Right atrium auricular region (tissue), 2 donors: Measurements from ENCODE around the gene EPB41L4A. TPM values are rescaled to one million over a fixed set of nuclear protein-coding genes. Genes with fewer than 3 reads are reported as not detected.

Experiments used
- DNase-seq: peaks from one replicate; pipeline ENCODE4 v3.0.0-alpha.2; 2019; ENCODE audit warnings: low spot score
- H3K27ac ChIP-seq, 2 donors: fragments of 200-600 bp; sonication (generic); 1 replicate in 1 of 2; 2 replicates in 1 of 2; pipeline ENCODE4 v1.5.1; 2016 to 2019
- H3K27me3 ChIP-seq, 2 donors: fragments of 200-600 bp; sonication (generic); one replicate each; pipeline versions ENCODE4 v1.5.1 to v1.6.0; 2017 to 2019
- H3K36me3 ChIP-seq: fragments of 200-600 bp; sonication (generic); one replicate; pipeline ENCODE4 v1.5.1; 2016
- H3K4me1 ChIP-seq, 2 donors: fragments of 200-600 bp; sonication (generic); one replicate each; pipeline versions ENCODE4 v1.5.1 to v1.6.0; 2017 to 2019
- H3K4me3 ChIP-seq, 2 donors: fragments of 200-600 bp; sonication (generic); 1 replicate in 1 of 2; 2 replicates in 1 of 2; pipeline ENCODE4 v1.5.1; 2017 to 2019; ENCODE audit warnings: mild to moderate bottlenecking in 1 of 2, moderate library complexity in 1 of 2
- H3K9me3 ChIP-seq, 2 donors: fragments of 200-600 bp; sonication (generic); one replicate each; pipeline ENCODE4 v1.5.1; 2019
- total RNA-seq, 2 donors: library from RNA; depleted of rRNA; stranded (reverse); fragments of >200 nt; gene quantifications; one replicate each; pipeline ENCODE4 v1.1.0, GENCODE V29; 2016
- TF ChIP-seq, protein P1 (sequence below), 2 donors: fragments of 200-600 bp; sonication (generic); IDR thresholded peaks; one replicate each; pipeline ENCODE4 v1.5.1; 2019; ENCODE audit warnings: antibody characterized with exemption in 2 of 2

Gene EPB41L4A
- total RNA-seq, 2 donors from 2014 or later, result 13.8 to 17.9 TPM

DNA sequence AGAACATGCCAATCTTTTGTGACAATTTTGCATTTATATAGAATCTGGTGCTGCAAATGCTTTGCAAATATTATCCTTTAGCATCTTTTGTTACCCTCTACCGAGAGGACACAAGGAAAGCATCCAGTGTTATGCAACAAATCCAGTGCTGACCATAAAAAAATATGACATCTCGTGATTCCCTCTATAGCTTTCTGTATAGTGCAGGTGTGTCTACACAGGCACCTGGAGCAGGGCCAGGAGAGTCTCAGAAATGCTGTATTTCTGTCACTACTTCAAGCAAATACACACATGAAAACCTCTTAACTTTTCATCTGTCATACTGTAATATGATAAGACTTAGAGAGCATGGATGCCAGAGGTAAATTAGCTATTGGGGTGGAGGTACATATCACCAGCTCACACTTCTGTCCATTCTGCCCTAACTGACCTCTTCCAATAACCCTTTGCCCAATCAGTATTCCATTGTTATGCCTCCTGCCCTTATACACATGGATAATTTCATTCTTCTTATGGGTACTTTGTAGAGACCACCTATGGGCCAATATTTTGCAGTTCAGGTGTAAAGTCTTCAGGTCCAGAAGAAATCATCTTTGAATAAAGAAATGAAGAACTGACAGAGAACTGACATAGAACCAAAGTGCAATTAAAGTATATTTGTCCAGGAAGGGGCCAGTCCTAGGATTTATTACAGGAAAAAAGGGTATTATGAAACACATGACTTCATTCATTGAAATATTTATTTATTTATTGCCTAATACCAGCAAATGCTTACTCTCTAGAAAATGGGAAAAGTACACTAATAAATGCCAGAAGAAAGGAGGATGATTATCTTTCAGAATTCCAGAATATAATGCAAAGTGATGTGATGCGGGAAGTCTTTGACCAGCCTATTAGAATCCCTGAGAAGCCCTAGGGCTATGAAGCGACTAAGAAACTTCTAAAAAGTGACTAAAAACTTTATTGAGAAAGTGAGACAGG lies 106.5 kb downstream of the EPB41L4A start:
- no peak for DNase-seq
- TF ChIP-seq, protein P1, sequence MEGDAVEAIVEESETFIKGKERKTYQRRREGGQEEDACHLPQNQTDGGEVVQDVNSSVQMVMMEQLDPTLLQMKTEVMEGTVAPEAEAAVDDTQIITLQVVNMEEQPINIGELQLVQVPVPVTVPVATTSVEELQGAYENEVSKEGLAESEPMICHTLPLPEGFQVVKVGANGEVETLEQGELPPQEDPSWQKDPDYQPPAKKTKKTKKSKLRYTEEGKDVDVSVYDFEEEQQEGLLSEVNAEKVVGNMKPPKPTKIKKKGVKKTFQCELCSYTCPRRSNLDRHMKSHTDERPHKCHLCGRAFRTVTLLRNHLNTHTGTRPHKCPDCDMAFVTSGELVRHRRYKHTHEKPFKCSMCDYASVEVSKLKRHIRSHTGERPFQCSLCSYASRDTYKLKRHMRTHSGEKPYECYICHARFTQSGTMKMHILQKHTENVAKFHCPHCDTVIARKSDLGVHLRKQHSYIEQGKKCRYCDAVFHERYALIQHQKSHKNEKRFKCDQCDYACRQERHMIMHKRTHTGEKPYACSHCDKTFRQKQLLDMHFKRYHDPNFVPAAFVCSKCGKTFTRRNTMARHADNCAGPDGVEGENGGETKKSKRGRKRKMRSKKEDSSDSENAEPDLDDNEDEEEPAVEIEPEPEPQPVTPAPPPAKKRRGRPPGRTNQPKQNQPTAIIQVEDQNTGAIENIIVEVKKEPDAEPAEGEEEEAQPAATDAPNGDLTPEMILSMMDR (IDR thresholded peaks at IDR 0.05), result no peak
- Histone ChIP-seq H3K27me3 (no peaks in the 10 kb centered on the region), H3K4me1 (peaks cover 0 to 13% of the 10 kb centered on the region in 2 donors), H3K4me3 (no peak overlapping the region), H3K27ac (no peak overlapping the region), H3K36me3 (no peaks in the 10 kb centered on the region), H3K9me3 (no peaks in the 10 kb centered on the region)

DNA sequence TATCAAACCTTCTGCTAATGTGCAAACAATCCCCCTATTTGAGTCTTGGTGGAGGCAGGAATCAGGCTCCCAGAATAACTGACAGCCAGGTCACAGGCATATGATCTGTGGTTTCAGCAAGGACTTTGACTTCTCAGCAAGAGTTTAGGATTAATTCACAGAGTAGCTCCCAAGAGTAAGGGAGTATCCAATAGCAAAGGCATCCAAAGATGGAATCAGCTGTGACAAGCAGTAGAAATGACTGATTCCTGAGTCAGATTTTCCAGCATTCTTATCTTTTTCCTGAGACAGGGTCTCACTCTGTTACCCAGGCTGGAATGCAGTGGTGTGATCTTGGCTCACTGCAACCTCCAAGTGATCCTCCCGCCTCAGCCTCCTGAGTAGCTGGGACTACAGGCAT lies 108.3 kb downstream of the EPB41L4A start:
- Histone ChIP-seq H3K4me3 (no peak overlapping the region), H3K36me3 (no peaks in the 10 kb centered on the region), H3K27ac (no peak overlapping the region), H3K9me3 (no peaks in the 10 kb centered on the region), H3K27me3 (no peaks in the 10 kb centered on the region), H3K4me1 (no peaks in the 10 kb centered on the region)
- TF ChIP-seq, protein P1 (IDR thresholded peaks at IDR 0.05), result no peak
- no peak for DNase-seq

DNA sequence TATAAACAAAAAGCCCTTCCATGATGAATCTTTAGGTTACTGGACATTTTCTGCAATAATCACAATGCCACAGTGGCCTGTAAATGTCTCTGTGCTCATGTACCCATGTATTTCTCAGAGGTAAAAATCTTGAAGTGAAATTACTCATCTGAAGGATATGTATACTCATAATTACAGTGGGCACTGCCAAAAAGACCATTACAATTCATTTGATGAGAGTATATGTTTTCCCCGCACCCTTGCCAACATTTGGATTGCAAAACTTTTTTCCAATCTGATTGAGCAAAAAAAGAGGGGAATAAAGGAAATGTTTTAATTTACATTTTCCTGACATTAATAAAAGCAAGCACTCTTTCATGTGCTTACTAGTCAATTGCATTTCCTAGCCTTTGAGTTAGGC lies 110.5 kb downstream of the EPB41L4A start:
- no peaks in the 10 kb centered on the region for H3K27me3 ChIP-seq
- TF ChIP-seq, protein P1 (IDR thresholded peaks at IDR 0.05), result no peak
- no peaks in the 10 kb centered on the region for H3K9me3 ChIP-seq
- no peak overlapping the region for H3K4me3 ChIP-seq
- no peak overlapping the region for H3K27ac ChIP-seq
- peaks cover 0 to 5% of the 10 kb centered on the region in 2 donors for H3K4me1 ChIP-seq
- no peaks in the 10 kb centered on the region for H3K36me3 ChIP-seq
- no peak for DNase-seq

DNA sequence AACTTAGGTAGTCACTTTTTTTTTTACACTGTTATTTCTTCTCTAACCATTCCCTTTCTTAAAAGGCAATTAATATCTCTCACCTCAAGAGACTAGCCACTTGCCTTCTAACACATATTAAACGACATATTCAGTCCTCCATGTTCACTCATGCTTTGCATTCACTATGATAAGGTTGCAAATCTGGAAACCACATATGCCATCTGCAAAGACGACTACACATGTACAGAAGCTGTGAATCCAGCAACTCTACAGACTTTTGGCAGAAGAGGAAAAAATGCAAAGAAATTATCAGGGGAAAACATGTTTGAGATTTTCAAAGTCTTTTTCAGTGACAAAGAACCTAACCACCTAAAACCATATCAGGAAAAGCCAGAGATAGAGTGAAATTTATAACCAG lies 112.1 kb downstream of the EPB41L4A start:
- Histone ChIP-seq H3K4me3 (no peak overlapping the region), H3K4me1 (peaks cover 0 to 6% of the 10 kb centered on the region in 2 donors), H3K36me3 (no peaks in the 10 kb centered on the region), H3K9me3 (no peaks in the 10 kb centered on the region), H3K27ac (no peak overlapping the region), H3K27me3 (no peaks in the 10 kb centered on the region)
- DNase-seq, result no peak
- TF ChIP-seq, protein P1 (IDR thresholded peaks at IDR 0.05), result no peak

DNA sequence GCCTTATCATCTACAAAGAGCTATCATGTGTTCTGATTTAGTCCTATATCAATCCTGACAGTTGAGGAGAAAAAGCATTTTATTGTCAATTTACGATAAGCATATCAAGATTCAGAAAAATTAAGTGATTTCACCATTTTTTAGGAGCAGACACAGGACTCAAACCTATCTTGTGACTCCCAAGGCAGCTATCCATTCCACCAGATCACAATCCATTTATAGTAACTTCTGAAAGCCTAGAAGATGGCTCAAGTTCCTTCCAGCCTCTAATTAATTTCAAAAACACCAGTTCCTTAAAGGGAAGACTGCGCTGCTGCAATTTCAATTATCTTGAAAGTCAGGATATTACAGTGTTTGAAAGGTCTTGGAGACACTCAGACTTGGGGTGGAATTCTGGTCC lies 114.3 kb downstream of the EPB41L4A start:
- Histone ChIP-seq H3K36me3 (no peaks in the 10 kb centered on the region), H3K4me1 (peaks cover 0 to 6% of the 10 kb centered on the region in 2 donors), H3K4me3 (no peak overlapping the region), H3K27me3 (no peaks in the 10 kb centered on the region), H3K27ac (no peak overlapping the region), H3K9me3 (no peaks in the 10 kb centered on the region)
- DNase-seq, result no peak
- TF ChIP-seq, protein P1 (IDR thresholded peaks at IDR 0.05), result no peak
